ENCODE results near the gene OBP2A. TPM values are rescaled to one million over a fixed set of nuclear protein-coding genes. Genes with fewer than 3 reads are reported as not detected.

Gene OBP2A
- total and polyA plus RNA-seq, 2 donors (not counting 1 experiment from before 2014, with no cell fraction given), result not detected

DNA sequence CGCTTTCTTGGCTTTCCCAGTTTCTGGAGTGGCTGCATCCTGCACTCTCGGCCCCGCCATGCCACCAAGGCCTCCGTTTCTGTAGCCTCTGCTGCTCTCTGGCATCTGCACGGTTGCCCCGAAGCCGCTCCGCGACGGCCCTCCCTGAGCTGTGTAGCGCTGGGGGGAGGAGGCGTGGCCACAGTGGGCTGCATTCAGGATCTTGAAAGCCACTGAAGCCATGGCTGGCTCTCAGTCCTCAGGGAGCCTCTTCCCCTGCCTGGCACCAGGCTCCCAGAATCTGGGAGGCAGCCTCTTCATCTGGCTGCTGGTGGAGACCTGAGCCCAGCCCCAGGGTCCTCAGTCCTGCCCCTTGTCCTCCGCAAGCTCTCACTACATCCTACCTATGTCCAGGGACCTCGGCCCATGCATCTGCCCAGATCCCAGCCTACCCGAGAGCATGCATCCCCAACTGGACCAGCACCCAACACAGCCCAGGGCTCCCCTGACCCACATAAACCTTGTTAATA, 40.7 kb downstream of the OBP2A start:
- Histone ChIP-seq H3K9ac (ENCODE audit: insufficient read depth, low read length) (no peak overlapping the region), H4K20me1 (ENCODE audit: control insufficient read depth, extremely low read depth, insufficient read depth, low read length) (no peaks in the 10 kb centered on the region), H3K27me3 (ENCODE audit: control insufficient read depth, insufficient read depth, low read length) (no peaks in the 10 kb centered on the region), H2AFZ (ENCODE audit: low read length) (no peak overlapping the region), H3K4me2 (ENCODE audit: extremely low read depth, insufficient read depth, low read length) (no peak overlapping the region), H3K4me1 (ENCODE audit: control insufficient read depth, extremely low read depth, insufficient read depth, low read length) (no peaks in the 10 kb centered on the region), H3K36me3 (ENCODE audit: control insufficient read depth, insufficient read depth, low read length) (no peaks in the 10 kb centered on the region), H3K9me3 (ENCODE audit: control insufficient read depth, insufficient read depth, low read depth, low read length) (no peaks in the 10 kb centered on the region), H3K79me2 (ENCODE audit: control insufficient read depth, insufficient read depth, low read length) (no peaks in the 10 kb centered on the region), H3K4me3 (replicated peaks in 1 of 4; ENCODE audit: control extremely low read depth in 1 of 4, insufficient read depth in 1 of 4, low read depth in 3 of 4, low read length in 4 of 4) (no peak overlapping the region), H3K27ac (ENCODE audit: insufficient read depth, low read length) (no peak overlapping the region)
- TF ChIP-seq, protein P1, sequence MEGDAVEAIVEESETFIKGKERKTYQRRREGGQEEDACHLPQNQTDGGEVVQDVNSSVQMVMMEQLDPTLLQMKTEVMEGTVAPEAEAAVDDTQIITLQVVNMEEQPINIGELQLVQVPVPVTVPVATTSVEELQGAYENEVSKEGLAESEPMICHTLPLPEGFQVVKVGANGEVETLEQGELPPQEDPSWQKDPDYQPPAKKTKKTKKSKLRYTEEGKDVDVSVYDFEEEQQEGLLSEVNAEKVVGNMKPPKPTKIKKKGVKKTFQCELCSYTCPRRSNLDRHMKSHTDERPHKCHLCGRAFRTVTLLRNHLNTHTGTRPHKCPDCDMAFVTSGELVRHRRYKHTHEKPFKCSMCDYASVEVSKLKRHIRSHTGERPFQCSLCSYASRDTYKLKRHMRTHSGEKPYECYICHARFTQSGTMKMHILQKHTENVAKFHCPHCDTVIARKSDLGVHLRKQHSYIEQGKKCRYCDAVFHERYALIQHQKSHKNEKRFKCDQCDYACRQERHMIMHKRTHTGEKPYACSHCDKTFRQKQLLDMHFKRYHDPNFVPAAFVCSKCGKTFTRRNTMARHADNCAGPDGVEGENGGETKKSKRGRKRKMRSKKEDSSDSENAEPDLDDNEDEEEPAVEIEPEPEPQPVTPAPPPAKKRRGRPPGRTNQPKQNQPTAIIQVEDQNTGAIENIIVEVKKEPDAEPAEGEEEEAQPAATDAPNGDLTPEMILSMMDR (conservative IDR thresholded peaks at IDR 0.05 in 1 of 2, IDR thresholded peaks at IDR 0.05 in 1 of 2; ENCODE audit: low read depth in 1 of 2, low read length in 2 of 2), result no peak
- TF ChIP-seq EZH2 (IDR thresholded peaks at IDR 0.05; ENCODE audit: low read length, missing control alignments), result no peak
- no peak for DNase-seq (ENCODE audit: low read depth in 2 of 2)

DNA sequence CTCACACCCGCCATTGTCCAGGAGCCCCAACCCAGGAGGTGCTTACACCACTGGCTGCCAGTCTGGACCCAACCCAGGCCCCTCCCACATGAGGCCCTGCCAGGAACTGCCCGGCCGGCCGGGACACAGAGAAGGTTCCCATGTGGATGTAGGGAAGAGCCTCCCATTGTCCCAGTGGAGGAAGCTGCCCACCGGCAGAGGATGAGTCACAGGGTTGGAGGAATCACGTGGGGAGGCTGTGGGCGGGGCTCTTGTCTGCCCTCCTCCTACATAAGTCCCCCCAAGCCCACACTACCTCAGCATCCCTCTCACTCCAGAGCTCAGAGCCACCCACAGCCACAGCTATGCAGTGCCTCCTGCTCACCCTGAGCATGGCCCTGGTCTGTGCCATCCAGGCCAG, 41.7 kb downstream of the OBP2A start:
- Histone ChIP-seq H3K79me2 (ENCODE audit: control insufficient read depth, insufficient read depth, low read length) (no peaks in the 10 kb centered on the region), H3K9me3 (ENCODE audit: control insufficient read depth, insufficient read depth, low read depth, low read length) (no peaks in the 10 kb centered on the region), H3K4me3 (replicated peaks in 1 of 4; ENCODE audit: control extremely low read depth in 1 of 4, insufficient read depth in 1 of 4, low read depth in 3 of 4, low read length in 4 of 4) (no peak overlapping the region), H2AFZ (ENCODE audit: low read length) (no peak overlapping the region), H3K9ac (ENCODE audit: insufficient read depth, low read length) (no peak overlapping the region), H3K27me3 (ENCODE audit: control insufficient read depth, insufficient read depth, low read length) (no peaks in the 10 kb centered on the region), H3K27ac (ENCODE audit: insufficient read depth, low read length) (no peak overlapping the region), H3K4me2 (ENCODE audit: extremely low read depth, insufficient read depth, low read length) (no peak overlapping the region), H4K20me1 (ENCODE audit: control insufficient read depth, extremely low read depth, insufficient read depth, low read length) (no peaks in the 10 kb centered on the region), H3K36me3 (ENCODE audit: control insufficient read depth, insufficient read depth, low read length) (no peaks in the 10 kb centered on the region), H3K4me1 (ENCODE audit: control insufficient read depth, extremely low read depth, insufficient read depth, low read length) (no peaks in the 10 kb centered on the region)
- TF ChIP-seq, protein P1 (conservative IDR thresholded peaks at IDR 0.05 in 1 of 2, IDR thresholded peaks at IDR 0.05 in 1 of 2; ENCODE audit: low read depth in 1 of 2, low read length in 2 of 2), result no peak
- TF ChIP-seq EZH2 (IDR thresholded peaks at IDR 0.05; ENCODE audit: low read length, missing control alignments), result no peak
- no peak for DNase-seq (ENCODE audit: low read depth in 2 of 2)

DNA sequence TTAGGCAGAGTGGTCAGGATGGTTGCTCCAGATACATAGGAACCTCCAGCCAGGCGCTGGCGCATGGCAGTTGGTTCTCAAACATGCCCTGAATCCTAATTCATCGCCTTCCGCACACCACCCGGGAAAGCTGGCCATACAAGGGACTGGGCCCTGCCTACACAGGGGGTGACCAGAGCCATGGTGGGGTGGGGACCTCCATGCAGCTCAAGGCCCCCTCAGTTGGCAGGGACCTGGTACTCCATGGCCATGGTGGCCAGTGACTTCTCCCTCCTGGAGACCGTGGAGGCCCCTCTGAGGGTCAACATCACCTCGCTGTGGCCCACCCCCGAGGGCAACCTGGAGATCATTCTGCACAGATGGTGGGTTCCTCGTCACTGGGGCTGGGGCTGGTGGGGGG, 42.4 kb downstream of the OBP2A start:
- no peak for DNase-seq (ENCODE audit: low read depth in 2 of 2)
- Histone ChIP-seq H3K36me3 (ENCODE audit: control insufficient read depth, insufficient read depth, low read length) (no peaks in the 10 kb centered on the region), H3K9ac (ENCODE audit: insufficient read depth, low read length) (no peak overlapping the region), H4K20me1 (ENCODE audit: control insufficient read depth, extremely low read depth, insufficient read depth, low read length) (no peaks in the 10 kb centered on the region), H3K4me2 (ENCODE audit: extremely low read depth, insufficient read depth, low read length) (no peak overlapping the region), H2AFZ (ENCODE audit: low read length) (no peak overlapping the region), H3K4me3 (replicated peaks in 1 of 4; ENCODE audit: control extremely low read depth in 1 of 4, insufficient read depth in 1 of 4, low read depth in 3 of 4, low read length in 4 of 4) (no peak overlapping the region), H3K27ac (ENCODE audit: insufficient read depth, low read length) (no peak overlapping the region), H3K79me2 (ENCODE audit: control insufficient read depth, insufficient read depth, low read length) (no peaks in the 10 kb centered on the region), H3K4me1 (ENCODE audit: control insufficient read depth, extremely low read depth, insufficient read depth, low read length) (no peaks in the 10 kb centered on the region), H3K27me3 (ENCODE audit: control insufficient read depth, insufficient read depth, low read length) (no peaks in the 10 kb centered on the region), H3K9me3 (ENCODE audit: control insufficient read depth, insufficient read depth, low read depth, low read length) (no peaks in the 10 kb centered on the region)
- TF ChIP-seq, protein P1 (conservative IDR thresholded peaks at IDR 0.05 in 1 of 2, IDR thresholded peaks at IDR 0.05 in 1 of 2; ENCODE audit: low read depth in 1 of 2, low read length in 2 of 2), result no peak
- TF ChIP-seq EZH2 (IDR thresholded peaks at IDR 0.05; ENCODE audit: low read length, missing control alignments), result no peak

Data from fibroblast of lung (primary cell).